ENCODE measurements around the gene PRKAG2.
A peak's percentile ranks its signal among the peaks of the same experiment; 100 is the strongest.
"Not testable (repeated sequence)": the region's sequence is repeated elsewhere in the genome, so short reads cannot be mapped to it uniquely, and the experiment has no call there.

PRKAG2 gene

GRCh38 chr7:151832138-151832537 lies 44.8 kb downstream of the PRKAG2 start:
- intact Hi-C loops (cut with DNase I), result no loop called here
- no peak for DNase-seq

GRCh38 chr7:151831606-151832005 lies 45.3 kb downstream of the PRKAG2 start:
- intact Hi-C loops (cut with DNase I), result no loop called here
- DNase-seq, result no peak

DNA sequence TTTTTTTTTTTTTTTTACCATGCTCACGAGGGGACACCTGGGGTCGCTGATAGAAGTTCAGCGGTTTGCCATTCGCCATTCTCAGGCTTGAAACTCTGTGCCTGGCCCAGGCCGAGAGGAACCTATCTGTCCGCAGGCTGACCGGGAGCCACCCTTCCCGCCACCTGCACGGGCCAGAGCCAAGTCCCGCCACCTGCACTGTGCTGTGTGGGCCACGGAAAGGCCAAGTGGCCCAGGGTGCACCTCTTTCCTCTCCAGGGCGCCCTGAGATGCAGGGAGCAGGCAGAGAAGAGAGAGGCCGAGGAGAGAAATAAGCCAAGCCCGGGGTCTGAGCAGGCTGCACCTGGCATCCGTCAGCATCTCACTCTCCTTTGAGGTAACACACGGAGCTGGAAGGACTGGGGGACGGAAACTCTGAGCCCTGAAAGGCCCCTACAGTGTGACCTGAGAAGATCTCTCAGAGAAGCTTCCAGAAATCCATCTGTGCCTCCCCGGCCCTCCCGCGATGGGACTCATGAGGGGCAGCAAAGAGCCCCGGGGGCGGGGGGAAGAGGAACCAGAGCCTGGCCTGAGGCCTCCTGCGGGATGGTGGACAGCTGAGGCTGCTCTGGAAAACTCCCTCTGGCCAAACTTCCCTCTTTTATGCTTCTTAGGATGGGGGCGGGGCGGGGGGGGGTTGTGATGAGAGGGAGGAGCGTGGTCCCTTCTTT lies 46.6 kb downstream of the PRKAG2 start:
- intact Hi-C loops (cut with DNase I), result no loop called here

DNA sequence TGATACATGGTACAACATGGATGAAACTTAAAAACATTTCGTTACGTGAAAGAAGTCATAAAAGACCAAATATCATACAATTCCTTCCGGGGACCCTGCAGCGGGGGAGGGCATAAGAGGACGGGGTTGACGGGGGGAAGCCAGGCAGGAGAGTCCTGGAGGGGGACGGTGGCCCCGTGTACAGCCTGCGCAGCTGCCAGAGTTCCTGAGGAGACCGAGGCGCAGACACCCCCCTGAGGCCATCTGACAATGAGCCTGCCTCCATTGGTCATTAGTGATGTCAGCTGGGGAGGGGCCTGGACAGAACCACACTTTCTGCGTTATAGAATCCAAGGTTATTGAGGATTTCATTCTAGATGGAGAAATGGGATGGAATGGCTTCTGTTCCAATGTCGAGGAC lies 47.2 kb downstream of the PRKAG2 start:
- intact Hi-C loops (cut with DNase I), result no loop called here
- no peak for DNase-seq

More for the DNA sequence above, 46.6 kb downstream of the PRKAG2 start:
- peak in 1 of 42 donors; percentile 12 for DNase-seq

DNA sequence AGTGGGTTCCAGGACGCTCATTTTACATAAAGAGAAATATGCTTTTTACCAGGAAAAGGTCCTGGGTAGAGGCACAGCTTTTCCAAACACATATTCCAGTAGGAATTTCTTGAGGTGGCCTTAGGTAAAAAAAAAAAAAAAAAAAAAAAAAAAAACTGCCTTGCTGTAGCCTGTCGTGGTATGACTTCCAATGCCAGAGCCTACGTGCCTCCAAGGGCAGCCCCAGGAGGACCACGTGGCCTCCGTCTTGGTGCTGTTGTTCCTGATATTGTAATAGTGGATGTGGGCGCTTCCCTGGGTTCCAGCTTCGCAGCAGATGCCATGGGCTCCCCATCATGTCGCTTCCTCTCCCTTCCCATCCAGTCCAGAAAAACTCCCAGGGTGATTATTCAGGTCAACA lies 49.3 kb downstream of the PRKAG2 start:
- intact Hi-C loops (cut with DNase I), result no loop called here
- peak in 1 of 42 donors; percentile 20 for DNase-seq

DNA sequence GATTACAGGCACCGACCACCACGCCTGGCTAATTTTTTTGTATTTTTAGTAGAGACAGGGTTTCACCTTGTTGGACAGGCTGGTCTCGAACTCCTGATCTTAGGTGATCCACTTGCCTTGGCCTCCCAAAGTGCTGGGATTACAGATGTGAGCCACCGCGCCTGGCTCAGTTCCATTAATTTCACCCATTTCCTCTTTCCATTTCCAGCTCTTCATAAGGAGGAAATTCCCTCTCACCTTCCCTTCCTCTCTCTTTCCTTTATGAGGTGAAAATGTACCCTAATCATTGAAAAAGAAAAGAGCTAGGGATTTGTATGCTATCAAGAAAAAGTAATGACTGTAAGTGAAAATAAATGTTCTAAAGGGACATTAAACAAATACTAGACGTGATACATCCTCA lies 50.6 kb downstream of the PRKAG2 start:
- DNase-seq; intact Hi-C loops (cut with DNase I): not testable (repeated sequence)

GRCh38 chr7:151825721-151826120 lies 51.2 kb downstream of the PRKAG2 start:
- DNase-seq, result peak in 1 of 42 donors; percentile 19
- intact Hi-C loops (cut with DNase I), result no loop called here

GRCh38 chr7:151824373-151824933 lies 52.5 kb downstream of the PRKAG2 start:
- DNase-seq, result peak in 1 of 42 donors; percentile 24

DNA sequence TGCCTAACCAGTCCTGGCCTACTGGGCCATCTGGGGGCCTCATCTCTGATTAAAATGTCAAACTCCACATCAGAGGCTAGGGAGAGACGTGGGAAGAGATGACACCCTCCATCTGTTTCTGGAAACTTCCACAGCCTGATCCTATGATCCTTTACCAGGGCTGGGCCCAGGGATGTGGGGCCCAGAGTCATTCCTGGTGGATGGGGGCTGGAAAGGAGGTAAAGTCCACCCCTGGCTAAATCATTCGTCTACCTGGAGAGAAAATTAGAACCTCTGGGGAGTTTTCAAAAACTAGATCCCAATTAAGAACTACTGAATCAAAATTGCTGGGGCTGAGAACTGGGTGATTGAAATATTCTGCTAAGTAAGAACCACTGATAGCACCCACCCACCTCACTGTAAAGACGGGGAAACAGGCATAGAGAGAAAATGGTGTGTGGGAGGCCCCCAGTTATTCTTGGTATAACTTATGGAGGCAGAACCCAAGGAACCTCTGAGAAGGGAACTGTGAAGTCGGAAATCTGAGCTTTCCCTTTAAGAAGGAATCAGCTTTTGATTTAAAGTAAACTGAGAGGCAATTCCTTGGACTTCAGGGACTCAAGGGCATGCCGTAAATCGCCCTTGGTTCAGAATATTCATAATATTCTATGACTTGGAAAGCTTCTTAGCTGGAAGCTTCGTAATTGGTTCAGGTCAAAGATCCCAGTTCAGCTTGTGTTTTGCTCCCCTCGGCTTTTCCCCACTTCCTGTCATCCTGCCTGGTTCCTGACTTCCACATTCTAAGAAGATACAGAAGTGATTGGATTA lies 53.1 kb downstream of the PRKAG2 start:
- DNase-seq, result peak in 26 of 42 donors; percentile 29 to 91 (median 66)
- intact Hi-C loops (cut with DNase I), result no loop called here

More at GRCh38 chr7:151824373-151824933, 52.5 kb downstream of the PRKAG2 start:
- intact Hi-C loops (cut with DNase I), result no loop called here

- DNase-seq, result no peak
- intact Hi-C loops (cut with DNase I), result no loop called here
Observed at GRCh38 chr7:151822541-151823181, 54.3 kb downstream of the PRKAG2 start.

GRCh38 chr7:151821806-151822540 lies 54.9 kb downstream of the PRKAG2 start:
- DNase-seq, result no peak
- intact Hi-C loops (cut with DNase I), result no loop called here

DNA sequence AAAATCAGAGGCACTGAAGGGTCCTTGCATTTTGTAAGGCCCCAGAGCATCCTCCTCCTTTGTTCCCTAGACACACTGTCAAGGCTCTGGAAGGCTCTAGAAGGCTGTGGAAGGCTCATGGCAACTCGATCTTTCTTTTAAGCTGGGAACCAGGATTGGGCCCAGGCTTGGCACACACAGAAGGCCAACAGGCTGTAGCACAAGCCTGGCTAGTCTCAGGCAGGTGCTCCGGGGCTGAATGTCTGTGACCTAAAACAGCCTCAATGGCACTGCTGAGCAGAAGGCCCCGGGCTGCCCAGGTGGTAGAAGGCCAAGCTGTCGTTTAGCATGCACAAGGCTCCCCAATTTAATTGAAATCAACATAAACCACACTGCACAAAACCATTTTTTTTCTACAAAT lies 55.7 kb downstream of the PRKAG2 start:
- intact Hi-C loops (cut with DNase I), result no loop called here
- DNase-seq, result no peak

DNA sequence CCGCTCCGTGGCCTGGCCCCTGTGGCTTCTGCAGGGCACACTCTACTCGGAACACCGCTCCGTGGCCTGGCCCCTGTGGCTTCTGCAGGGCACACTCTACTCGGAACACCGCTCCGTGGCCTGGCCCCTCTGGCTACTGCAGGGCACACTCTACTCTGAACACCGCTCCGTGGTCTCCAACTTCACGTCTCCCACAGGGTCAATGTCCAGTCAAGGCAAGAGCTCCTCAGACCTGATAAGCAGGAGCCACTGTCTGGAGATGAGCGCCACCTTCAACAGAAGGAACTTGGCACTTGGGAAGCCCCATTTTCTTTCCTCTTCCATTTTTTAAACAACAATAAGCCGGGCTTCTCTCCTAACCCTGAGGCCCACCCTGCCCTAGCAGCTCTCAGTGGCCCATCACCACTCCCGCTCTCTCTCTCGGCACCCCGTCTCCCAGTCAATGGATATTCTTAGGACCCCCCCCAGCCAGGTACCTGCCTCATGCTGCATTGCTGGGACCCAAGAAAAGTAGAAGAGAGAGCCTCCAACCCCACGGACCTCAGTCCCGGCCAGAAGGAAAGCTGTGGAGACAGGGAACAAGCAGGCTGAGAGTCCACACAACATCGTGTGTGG lies 56.3 kb downstream of the PRKAG2 start:
- no peak for DNase-seq
- intact Hi-C loops (cut with DNase I), result no loop called here

DNA sequence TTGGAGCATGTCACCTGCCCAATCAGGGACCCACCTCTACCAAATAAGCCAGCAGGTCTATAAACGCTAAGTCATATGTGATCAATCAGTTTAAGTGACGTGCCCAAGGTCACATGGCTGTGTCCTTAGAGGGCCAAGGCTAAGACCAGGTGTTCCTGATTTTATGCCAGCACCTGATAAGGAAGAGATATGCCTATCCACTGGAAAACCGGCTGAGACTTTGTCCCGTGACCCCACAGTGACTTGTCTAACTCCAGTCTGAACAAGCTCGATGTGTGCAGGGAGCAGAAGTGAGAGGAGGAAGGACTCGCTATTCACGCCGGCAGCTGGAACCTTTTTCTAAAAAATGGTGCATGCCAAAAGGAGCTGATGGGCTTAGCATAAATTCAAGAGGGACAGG lies 57.0 kb downstream of the PRKAG2 start:
- intact Hi-C loops (cut with DNase I), result no loop called here
- no peak for DNase-seq

DNA sequence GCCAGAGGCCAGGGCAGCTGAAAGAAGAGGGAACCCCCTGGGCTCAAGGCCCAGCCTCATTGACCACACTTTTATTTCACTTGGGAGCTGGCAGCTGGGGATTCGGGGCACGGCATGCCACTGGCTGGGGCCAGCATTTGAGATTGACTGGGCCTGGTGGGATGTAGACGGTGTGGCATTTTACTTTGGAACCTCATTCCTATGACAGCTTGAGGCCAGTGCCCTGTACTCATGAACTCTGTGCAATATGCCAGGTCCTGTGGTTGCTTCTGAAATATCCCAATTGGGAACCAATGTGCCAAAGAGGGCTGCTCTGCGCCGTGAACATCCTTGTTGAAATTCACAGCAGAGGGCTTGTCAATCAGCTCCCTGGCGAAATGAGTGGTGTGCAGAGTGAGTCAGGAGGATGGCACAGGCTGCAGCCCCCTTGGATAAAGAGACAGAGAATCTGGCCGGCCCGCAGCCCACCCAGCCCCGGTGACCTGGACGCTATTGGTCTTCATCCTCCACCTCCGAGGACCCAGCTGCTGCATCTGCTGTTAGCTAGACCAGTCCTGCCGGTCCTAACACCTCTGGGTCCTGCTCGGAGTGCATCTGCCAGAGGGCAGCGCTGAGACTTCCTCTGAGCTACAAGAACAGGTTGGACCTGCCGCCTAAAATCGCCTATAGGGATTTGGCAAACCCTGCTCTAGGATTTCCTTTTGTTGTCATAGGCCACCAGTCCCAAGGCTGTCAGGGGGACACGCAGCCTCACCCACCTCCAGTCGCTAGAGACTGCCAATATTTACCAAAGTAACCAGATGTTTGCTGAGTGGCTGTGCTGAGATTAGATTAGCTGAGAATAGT lies 58.0 kb downstream of the PRKAG2 start:
- no peak for DNase-seq
- intact Hi-C loops (cut with DNase I), result no loop called here

- intact Hi-C loops (cut with DNase I), result no loop called here
- DNase-seq, result no peak
Observed at GRCh38 chr7:151817981-151818673, 58.8 kb downstream of the PRKAG2 start.

DNA sequence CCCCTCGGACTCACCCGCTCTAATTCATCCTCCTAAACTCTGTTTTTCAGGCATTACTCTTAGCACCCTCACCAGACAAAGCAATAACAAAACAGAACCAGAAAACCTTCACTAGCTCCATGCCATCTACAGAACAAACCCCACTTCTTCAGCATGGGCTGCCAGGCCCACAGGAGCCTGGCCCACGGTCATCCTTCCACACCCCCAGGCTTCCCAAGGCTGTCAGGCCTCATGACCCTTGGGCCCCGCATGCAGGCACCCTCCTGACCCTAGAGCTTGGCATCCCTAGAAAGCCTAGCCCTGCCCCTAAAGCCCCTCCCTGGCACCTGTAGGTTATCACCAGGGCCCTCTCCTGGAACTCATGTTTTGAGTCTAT lies 59.6 kb downstream of the PRKAG2 start:
- intact Hi-C loops (cut with DNase I), result no loop called here

More for the DNA sequence above, 59.6 kb downstream of the PRKAG2 start:
- no peak for DNase-seq
